SKM-1 treated with dmso at 0.1 percent for 144 hours (cell line): ENCODE results near the gene GPATCH8.
"Not testable (repeated sequence)": the region's sequence is repeated elsewhere in the genome, so short reads cannot be mapped to it uniquely, and the experiment has no call there.

Experiments used
- DNase-seq: peaks from one replicate; lab custom pipeline; 2025; ENCODE audit not compliant: unreplicated experiment; lab: John Stamatoyannopoulos, UW

The GPATCH8 gene

GRCh38 chr17:44503147-44504029 lies at the start of gene GPATCH8:
GPATCH8 (minus strand) TSS chr17:44503406; CDS start chr17:44503370, 36 bp downstream.
- peak; percentile 94 for DNase-seq

DNA sequence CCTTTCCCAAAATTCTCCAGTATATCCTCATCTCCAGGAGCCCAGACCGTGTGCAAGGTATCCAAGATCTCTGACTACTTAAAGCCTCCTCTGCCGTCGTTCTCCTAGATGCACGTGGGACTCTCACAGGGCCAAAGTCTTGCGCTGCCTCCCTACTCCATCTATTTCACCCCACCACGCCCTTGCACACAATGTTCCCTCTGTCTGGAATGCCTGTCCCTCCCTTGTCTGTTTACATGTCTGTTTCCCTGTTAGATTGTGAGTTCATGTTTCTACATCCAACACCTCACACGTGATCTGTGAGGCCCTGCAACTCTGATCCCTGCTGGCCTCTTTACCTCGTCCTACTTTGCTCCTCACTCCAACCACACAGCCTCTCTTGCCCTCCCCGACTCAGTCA lies 49.2 kb upstream of the GPATCH8 start:
- no peak for DNase-seq

GRCh38 chr17:44549686-44550085 lies 46.5 kb upstream of the GPATCH8 start:
- no peak for DNase-seq

- no peak for DNase-seq
These were observed 45.4 kb upstream of the GPATCH8 start for GRCh38 chr17:44548376-44549230.

DNA sequence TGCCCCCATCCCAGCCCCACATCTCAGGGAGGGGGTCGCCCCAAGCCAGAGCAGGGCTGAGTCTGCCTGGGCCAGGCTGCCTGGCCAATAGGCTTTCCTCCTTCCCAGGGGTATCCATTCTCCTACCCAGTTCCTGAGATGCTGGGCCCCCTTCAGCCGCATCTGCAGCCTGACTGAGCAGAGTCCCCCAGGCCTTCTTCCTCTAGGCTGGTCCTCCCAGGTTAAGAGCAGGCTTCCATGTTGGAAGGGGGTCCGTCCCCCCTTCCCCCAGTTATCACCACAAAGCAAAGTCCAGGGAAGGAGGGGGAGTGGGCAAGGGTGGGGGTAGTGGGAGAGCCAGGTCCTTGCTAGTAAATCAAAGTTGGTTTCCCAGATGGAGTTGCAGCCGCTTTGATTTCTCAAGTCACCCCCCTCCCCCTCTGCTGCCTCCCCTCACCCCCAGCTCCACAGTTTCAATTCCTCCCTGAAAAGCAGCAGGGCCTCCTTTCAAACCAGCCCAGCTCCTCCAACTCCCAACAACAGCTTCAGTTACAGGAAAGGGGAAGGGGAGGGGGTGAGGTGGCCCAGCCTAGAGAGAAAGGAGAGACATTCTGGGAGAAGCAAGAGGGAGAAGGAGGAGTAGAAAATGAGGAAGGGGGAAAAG lies 44.5 kb upstream of the GPATCH8 start:
- no peak for DNase-seq

- no peak for DNase-seq
These were observed 43.7 kb upstream of the GPATCH8 start for GRCh38 chr17:44546671-44547606.

GRCh38 chr17:44543905-44544523 lies 40.8 kb upstream of the GPATCH8 start:
- DNase-seq: no peak

DNA sequence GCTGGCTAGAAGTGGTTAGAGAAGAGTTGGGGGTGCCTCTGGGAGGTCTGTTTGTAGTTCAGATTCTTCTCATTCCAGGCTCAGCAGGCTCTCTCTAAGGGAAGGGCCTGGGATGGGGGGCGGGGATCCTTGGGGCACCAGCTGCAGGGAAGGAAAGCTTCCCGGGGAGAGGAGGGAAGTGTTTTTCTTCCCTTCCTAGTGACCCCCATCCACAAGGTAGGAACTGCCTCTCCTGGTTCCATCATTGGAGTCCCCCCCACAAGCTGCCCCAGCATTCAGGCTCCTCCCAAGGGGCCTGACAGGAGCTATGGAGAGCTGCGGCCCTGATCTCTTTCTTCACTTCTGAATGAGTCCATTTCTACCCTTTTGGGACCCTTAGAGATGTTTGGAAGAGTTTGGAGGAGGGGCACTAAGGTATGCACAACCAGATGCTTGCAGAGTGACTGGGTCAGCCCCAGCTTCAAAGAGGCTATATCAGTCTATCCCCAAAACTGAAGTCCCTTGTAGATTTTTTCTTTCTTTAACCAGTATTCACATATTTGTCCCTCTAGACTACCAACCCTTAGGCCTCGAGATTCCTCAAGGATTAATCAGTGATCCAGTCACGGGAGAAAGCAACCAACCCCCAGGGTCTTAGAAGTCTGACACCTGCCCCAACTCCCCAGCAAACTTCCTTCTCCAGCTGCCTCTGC lies 40.2 kb upstream of the GPATCH8 start:
- DNase-seq: no peak

GRCh38 chr17:44541884-44542581 lies 38.8 kb upstream of the GPATCH8 start:
- DNase-seq: no peak

GRCh38 chr17:44540246-44541084 lies 37.3 kb upstream of the GPATCH8 start:
- no peak for DNase-seq

- no peak for DNase-seq
These were observed 36.5 kb upstream of the GPATCH8 start for GRCh38 chr17:44539673-44540072.

GRCh38 chr17:44537922-44538321 lies 34.7 kb upstream of the GPATCH8 start:
- DNase-seq: not testable (repeated sequence)

- no peak for DNase-seq
These were observed 33.1 kb upstream of the GPATCH8 start for GRCh38 chr17:44536090-44536953.

DNA sequence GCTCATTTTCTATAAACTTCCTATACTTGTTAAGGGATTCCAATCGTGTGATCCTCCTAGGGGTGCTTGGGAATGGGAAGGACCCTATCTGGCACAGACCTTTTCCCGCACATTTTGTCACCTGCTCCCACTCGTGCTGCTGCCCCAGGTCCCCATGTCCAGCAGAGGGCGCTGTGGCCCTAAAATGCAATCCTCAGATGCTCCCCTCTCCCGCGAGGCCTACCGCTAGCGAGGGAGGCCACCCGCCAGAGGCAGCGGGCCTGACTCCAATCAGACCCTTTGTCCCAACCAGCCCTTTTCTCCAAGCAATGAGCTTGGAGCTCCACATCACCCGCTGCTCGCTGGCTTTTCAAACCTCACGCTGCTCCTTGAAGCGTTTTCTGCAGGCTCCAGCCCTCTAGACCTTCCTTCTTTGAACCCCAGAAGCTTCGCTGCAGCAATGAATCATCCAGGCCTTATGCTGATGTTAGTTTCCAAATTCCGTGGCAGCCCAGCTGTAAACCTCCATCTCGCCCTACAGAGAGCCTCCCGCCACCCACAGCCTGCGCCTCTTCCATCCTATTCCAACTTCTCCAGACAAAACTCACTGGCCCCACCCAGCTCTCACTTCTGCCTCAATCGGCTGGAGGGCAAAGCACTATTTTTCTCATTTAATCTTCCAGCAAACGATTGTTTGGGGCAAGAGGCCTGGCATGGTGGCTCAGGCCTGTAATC lies 30.5 kb upstream of the GPATCH8 start:
- DNase-seq: peak; percentile 82

DNA sequence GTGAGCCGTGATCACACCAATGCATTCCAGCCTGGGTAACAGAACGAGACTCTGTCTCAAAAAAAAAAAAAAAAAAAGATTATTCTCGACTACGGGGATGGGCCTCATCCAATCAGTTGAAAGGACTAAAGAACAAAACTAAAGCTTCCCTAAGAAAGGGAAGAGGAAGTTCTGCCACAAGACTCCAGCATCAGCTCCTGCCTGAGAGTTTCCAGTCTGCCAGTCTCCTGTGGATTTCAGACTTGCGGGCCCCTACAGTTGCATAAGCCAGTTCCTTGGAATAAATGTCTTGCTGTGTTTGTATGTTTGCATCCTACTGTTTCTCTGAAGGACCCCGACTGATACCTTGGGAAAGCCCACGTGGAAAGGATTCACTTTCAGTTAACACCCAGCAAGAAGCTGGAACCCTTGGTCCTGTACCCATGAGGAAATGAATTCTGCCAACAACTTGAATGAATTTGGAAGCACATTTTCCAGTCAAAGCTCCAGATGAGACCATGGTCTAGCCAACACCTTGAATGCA lies 27.8 kb upstream of the GPATCH8 start:
- no peak for DNase-seq

DNA sequence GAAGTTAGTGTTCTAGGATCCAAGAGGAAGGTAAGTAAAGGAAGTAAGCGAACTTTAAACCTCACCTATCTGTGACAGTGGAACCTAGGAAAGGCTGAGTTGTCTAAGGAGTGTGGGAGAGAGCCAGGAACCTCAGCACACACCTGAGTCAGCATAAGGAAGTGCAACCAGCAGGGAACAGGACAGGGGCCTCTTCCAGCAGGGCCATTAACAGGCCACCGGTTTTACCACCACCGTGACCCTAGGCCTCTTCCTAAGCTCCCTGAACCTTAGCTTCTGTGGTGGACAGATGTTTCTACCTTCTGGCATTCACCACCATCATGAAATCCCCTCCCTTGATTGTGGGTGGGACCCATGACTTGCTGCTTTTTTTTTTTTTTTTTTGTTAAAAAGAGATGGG lies 26.7 kb upstream of the GPATCH8 start:
- DNase-seq: no peak
